Forelimb muscle (tissue), 1 donor: ENCODE results near the gene DCAF6. TPM values are rescaled to one million over a fixed set of nuclear protein-coding genes. Genes with fewer than 3 reads are reported as not detected.
"Not testable (repeated sequence)": the region's sequence is repeated elsewhere in the genome, so short reads cannot be mapped to it uniquely, and the experiment has no call there.

ENCODE experiments used
- DNase-seq: peaks from one replicate; pipeline ENCODE4 v3.0.0-alpha.2; 2013; ENCODE audit warnings: low read depth
- polyA plus RNA-seq: library from polyadenylated mRNA; unstranded; fragments of 120-200 nt; gene quantifications from one replicate; pipeline ENCODE4 v1.2.1, GENCODE V29; 2013; ENCODE audit not compliant: insufficient read length

DCAF6 gene
- polyA plus RNA-seq, 1 donor: 127 TPM

- no peak for DNase-seq
These were observed 72.8 kb downstream of the DCAF6 start for GRCh38 chr1:168009322-168009721.

- no peak for DNase-seq
These were observed 82.9 kb downstream of the DCAF6 start for GRCh38 chr1:168019407-168019806.

GRCh38 chr1:168031198-168031597 is 94.7 kb downstream of the DCAF6 start:
- DNase-seq: no peak

- DNase-seq: no peak
These were observed 95.1 kb downstream of the DCAF6 start for GRCh38 chr1:168031627-168032026.

GRCh38 chr1:168032029-168032428 is 95.5 kb downstream of the DCAF6 start:
- no peak for DNase-seq

- no peak for DNase-seq
These were observed 98.9 kb downstream of the DCAF6 start for GRCh38 chr1:168035345-168035744.

GRCh38 chr1:168042362-168042761 is 105.9 kb downstream of the DCAF6 start:
- DNase-seq: no peak

GRCh38 chr1:168045311-168045710 is 108.8 kb downstream of the DCAF6 start:
- no peak for DNase-seq

GRCh38 chr1:168050307-168050706 is 113.8 kb downstream of the DCAF6 start:
- DNase-seq: no peak

GRCh38 chr1:168050880-168051279 is 114.4 kb downstream of the DCAF6 start:
- no peak for DNase-seq

- DNase-seq: no peak
These were observed 117.2 kb downstream of the DCAF6 start for GRCh38 chr1:168053681-168054080.

- DNase-seq: no peak
These were observed 117.6 kb downstream of the DCAF6 start for GRCh38 chr1:168054117-168054516.

GRCh38 chr1:168056152-168056551 is 119.7 kb downstream of the DCAF6 start:
- not testable (repeated sequence) for DNase-seq

GRCh38 chr1:168057355-168057754 is 120.9 kb downstream of the DCAF6 start:
- DNase-seq: no peak

GRCh38 chr1:168057921-168058320 is 121.4 kb downstream of the DCAF6 start:
- DNase-seq: no peak

GRCh38 chr1:168064216-168064615 is 127.7 kb downstream of the DCAF6 start:
- no peak for DNase-seq

- no peak for DNase-seq
These were observed 129.0 kb downstream of the DCAF6 start for GRCh38 chr1:168065506-168065905.

GRCh38 chr1:168069384-168069783 is 132.9 kb downstream of the DCAF6 start:
- DNase-seq: no peak

GRCh38 chr1:168079761-168080160 is 143.3 kb downstream of the DCAF6 start:
- DNase-seq: no peak

- DNase-seq: no peak
These were observed 145.0 kb downstream of the DCAF6 start for GRCh38 chr1:168081373-168082007.

GRCh38 chr1:168082008-168082876 is 145.8 kb downstream of the DCAF6 start:
- no peak for DNase-seq

- no peak for DNase-seq
These were observed 147.2 kb downstream of the DCAF6 start for GRCh38 chr1:168083456-168084325.
